Stimulated activated CD8-positive, alpha-beta memory T cell treated with anti-CD3 and anti-CD28 coated beads, Interleukin-15, amount 100 ng/mL, for 24 hours (primary cell): ENCODE data around the gene PHF1.
"Not testable (repeated sequence)": the region's sequence is repeated elsewhere in the genome, so short reads cannot be mapped to it uniquely, and the experiment has no call there.

Experiments
- DNase-seq: peaks from one replicate; pipeline ENCODE4 v3.0.0-alpha.2; 2020; ENCODE audit warnings: low read depth

PHF1 gene

GRCh38 chr6:33410711-33411631, at the start of gene PHF1:
Gene PHF1, plus strand, starts transcription at chr6:33411014. Its CDS starts 1,250 bp downstream, at chr6:33412264.
- no peak for DNase-seq

GRCh38 chr6:33363486-33363885, 47.3 kb upstream of the PHF1 start:
- not testable (repeated sequence) for DNase-seq

- not testable (repeated sequence) for DNase-seq
Measured at GRCh38 chr6:33364475-33365205, 46.2 kb upstream of the PHF1 start.

GRCh38 chr6:33365206-33365971, 45.4 kb upstream of the PHF1 start:
- DNase-seq: not testable (repeated sequence)

- no peak for DNase-seq
Measured at GRCh38 chr6:33367009-33367714, 43.7 kb upstream of the PHF1 start.

- DNase-seq: not testable (repeated sequence)
Measured at GRCh38 chr6:33367715-33368025, 43.1 kb upstream of the PHF1 start.

- DNase-seq: not testable (repeated sequence)
Measured at GRCh38 chr6:33371901-33372300, 38.9 kb upstream of the PHF1 start.

- no peak for DNase-seq
Measured at GRCh38 chr6:33372526-33373123, 38.2 kb upstream of the PHF1 start.

GRCh38 chr6:33373960-33374910, 36.6 kb upstream of the PHF1 start:
- DNase-seq: no peak

GRCh38 chr6:33375143-33375671, 35.6 kb upstream of the PHF1 start:
- no peak for DNase-seq

- no peak for DNase-seq
Measured at GRCh38 chr6:33377171-33377570, 33.6 kb upstream of the PHF1 start.

GRCh38 chr6:33379184-33379583, 31.6 kb upstream of the PHF1 start:
- not testable (repeated sequence) for DNase-seq

GRCh38 chr6:33380272-33380981, 30.4 kb upstream of the PHF1 start:
- DNase-seq: no peak

- DNase-seq: no peak
Measured at GRCh38 chr6:33383427-33384185, 27.2 kb upstream of the PHF1 start.

GRCh38 chr6:33384581-33385020, 26.2 kb upstream of the PHF1 start:
- DNase-seq: no peak

- DNase-seq: no peak
Measured at GRCh38 chr6:33390173-33390572, 20.6 kb upstream of the PHF1 start.

- DNase-seq: no peak
Measured at GRCh38 chr6:33390767-33391277, 20.0 kb upstream of the PHF1 start.

- DNase-seq: peak; percentile 96
Measured at GRCh38 chr6:33391278-33391921, 19.4 kb upstream of the PHF1 start, which contains the start of gene KIFC1. Gene KIFC1, plus strand, starts transcription at chr6:33391823. Its CDS starts 163 bp downstream, at chr6:33391986.
